ENCODE measurements around the gene APIP. TPM values are rescaled to one million over a fixed set of nuclear protein-coding genes. Genes with fewer than 3 reads are reported as not detected.

APIP gene
- total and polyA plus RNA-seq, 2 of the 8 experiments (the other 6 are each of a cell fraction or from before 2014, with no cell fraction given) = 10.4 to 25.7 TPM

DNA sequence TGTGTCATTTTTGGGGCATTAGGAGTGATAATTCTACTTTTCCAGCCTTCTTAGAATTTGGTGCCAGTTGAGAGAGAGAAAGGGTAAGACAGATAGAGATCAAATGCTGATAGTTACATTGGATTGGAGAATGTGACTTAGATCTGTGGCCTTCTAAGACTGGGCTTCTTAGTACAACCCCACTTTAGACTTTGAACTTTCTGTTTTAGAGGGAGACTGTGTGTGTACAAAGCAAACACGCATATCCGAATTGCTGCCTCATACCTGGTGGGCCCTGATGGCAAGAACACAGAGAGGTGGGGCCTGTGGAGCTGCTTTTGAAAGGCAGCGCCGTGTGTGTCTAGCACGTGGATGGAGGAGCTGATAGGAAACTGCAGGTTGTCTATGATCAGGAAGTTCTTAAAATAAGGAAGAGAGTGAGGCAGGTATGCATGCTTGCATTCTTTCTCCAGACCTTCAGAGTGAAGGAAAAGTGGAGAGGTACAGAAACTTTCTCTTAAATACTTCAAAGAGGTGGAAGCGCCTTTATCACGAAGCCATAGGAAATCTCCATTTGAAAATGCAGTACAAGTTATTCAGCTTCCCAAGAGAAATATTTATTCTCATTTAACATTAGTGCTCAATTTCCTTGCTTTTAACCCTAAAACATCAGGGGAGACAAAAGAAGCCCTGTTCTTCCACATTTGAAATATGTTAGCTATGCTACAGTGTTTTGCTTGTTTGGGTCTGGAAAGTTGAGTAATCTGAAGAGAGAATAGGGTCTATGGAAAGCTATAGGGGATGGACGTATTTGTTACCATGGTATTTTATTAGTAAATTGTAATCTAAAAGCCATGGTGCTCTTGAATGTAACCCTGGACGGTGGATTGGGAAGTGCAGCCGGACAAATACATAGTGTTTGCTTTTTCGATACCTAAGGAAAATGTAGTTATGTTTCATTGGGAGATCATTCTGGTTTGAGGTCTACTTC lies 13.9 kb upstream of the APIP start:
- Histone ChIP-seq H3K14ac (ENCODE audit: insufficient read length) (no peak overlapping the region), H4K91ac (replicated peaks; ENCODE audit: insufficient read length, low read length) (no peak overlapping the region), H3K9me3 (ENCODE audit: insufficient read depth in 2 of 2, low read depth in 1 of 2, low read length in 1 of 2) (no peaks in the 10 kb centered on the region), H3K9ac (replicated peaks in 1 of 4; ENCODE audit: extremely low read depth in 1 of 4, low read depth in 3 of 4, low read length in 3 of 4) (no peak overlapping the region), H3K27me3 (replicated peaks in 1 of 4; ENCODE audit: control insufficient read depth in 3 of 4, extremely low read depth in 1 of 4, insufficient read depth in 3 of 4, low read length in 3 of 4) (no peaks in the 10 kb centered on the region), H4K20me1 (replicated peaks in 1 of 2; ENCODE audit: control insufficient read depth in 1 of 2, insufficient read depth in 2 of 2, low read length in 2 of 2) (no peaks in the 10 kb centered on the region), H3K4me1 (replicated peaks in 1 of 4; ENCODE audit: control insufficient read depth in 3 of 4, insufficient read depth in 4 of 4, low read length in 3 of 4) (peaks cover 0 to 5% (median 1%) of the 10 kb centered on the region in 4 experiments; a peak in 3 of 7 replicates), H3K18ac (ENCODE audit: extremely low read depth, low read length) (no peak overlapping the region), H2BK15ac (ENCODE audit: low read length) (no peak overlapping the region), H3K56ac (replicated peaks; ENCODE audit: insufficient read length, low read depth, low read length) (no peak overlapping the region), H3K27ac (ENCODE audit: low read depth, low read length) (no peak overlapping the region), H2AFZ (ENCODE audit: low read length) (no peak overlapping the region), H3K79me2 (ENCODE audit: control insufficient read depth in 1 of 2, insufficient read depth in 2 of 2, low read length in 2 of 2) (peaks cover 3 to 64% of the 10 kb centered on the region in 2 experiments; a peak in 3 of 4 replicates), H3K23me2 (ENCODE audit: low read depth, low read length) (no peaks in the 10 kb centered on the region; the same call in 1 of the 2 replicates), H3K4me2 (ENCODE audit: insufficient read depth in 1 of 2, low read depth in 2 of 2, low read length in 2 of 2) (no peak overlapping the region), H3K4ac (replicated peaks; ENCODE audit: insufficient read length, low read depth, low read length) (no peak overlapping the region), H2BK5ac (ENCODE audit: low read depth, low read length) (no peak overlapping the region), H2AK5ac (ENCODE audit: low read depth, low read length) (no peak overlapping the region), H2BK20ac (ENCODE audit: low read length) (no peak overlapping the region), H4K8ac (ENCODE audit: extremely low read depth, insufficient read depth, low read length) (no peak overlapping the region), H3K4me3 (ENCODE audit: extremely low read depth in 1 of 4, insufficient read depth in 2 of 4, low read depth in 3 of 4, low read length in 4 of 4) (no peak overlapping the region), H3K79me1 (ENCODE audit: low read depth, low read length) (no peaks in the 10 kb centered on the region), H3K23ac (ENCODE audit: insufficient read length) (no peak overlapping the region), H2BK12ac (ENCODE audit: low read depth, low read length) (no peak overlapping the region), H3K36me3 (ENCODE audit: control insufficient read depth in 2 of 4, insufficient read depth in 4 of 4, low read length in 3 of 4) (peaks cover 0 to 7% (median 2%) of the 10 kb centered on the region in 4 experiments; a peak in 2 of 8 replicates), H2BK120ac (replicated peaks; ENCODE audit: low read depth, low read length) (no peak overlapping the region), H4K5ac (ENCODE audit: insufficient read length, low read depth, low read length) (no peak overlapping the region)
- DNase-seq (ENCODE audit: low read depth in 1 of 2, low spot score in 2 of 2) = no peak
- WGBS, 2 experiments (ENCODE audit: extremely low coverage in 1 of 2, insufficient coverage in 1 of 2, insufficient read length in 1 of 2, insufficient replicate concordance in 2 of 2, low coverage in 1 of 2, low lambda C conversion rate in 2 of 2, missing lambda C conversion rate in 1 of 2) = 94% methylated on average over 11 of the region's 11 CpGs; no CpG with 5 or more reads in 1 of the 2 experiments
- FAIRE-seq = no peak
- ChIA-PET POLR2A (ENCODE audit: partially characterized antibody) (interaction anchor here (0.5 to 1.1 kb wide), 3 partner anchors 12 to 148 kb away, joined by 3 to 5 read pairs (median 4); partner anchors contain the start of genes APIP and PDHX), CTCF (ENCODE audit: partially characterized antibody) (interaction anchor here (0.6 to 1.3 kb wide), 6 partner anchors 9 to 483 kb away, joined by 3 to 5 read pairs (median 3); no protein-coding TSS in a partner anchor)
- TF ChIP-seq CHD2 (IDR thresholded peaks at IDR 0.05; ENCODE audit: low read length) = no peak
- no peak for TF ChIP-seq HDAC2 (IDR thresholded peaks at IDR 0.05; ENCODE audit: borderline replicate concordance in 1 of 2, low read depth in 2 of 2, low read length in 2 of 2)
- TF ChIP-seq EGR1 (IDR thresholded peaks at IDR 0.05; ENCODE audit: borderline replicate concordance, low read depth, low read length) = no peak
- no peak for TF ChIP-seq FOSL1 (IDR thresholded peaks at IDR 0.05; ENCODE audit: insufficient read depth, low read depth, low read length)
- TF ChIP-seq YY1 (IDR thresholded peaks at IDR 0.05; ENCODE audit: low read depth, low read length) = no peak
